ENCODE measurements around the gene CBLC.
"Not testable (repeated sequence)": the region's sequence is repeated elsewhere in the genome, so short reads cannot be mapped to it uniquely, and the experiment has no call there.

CBLC gene

DNA sequence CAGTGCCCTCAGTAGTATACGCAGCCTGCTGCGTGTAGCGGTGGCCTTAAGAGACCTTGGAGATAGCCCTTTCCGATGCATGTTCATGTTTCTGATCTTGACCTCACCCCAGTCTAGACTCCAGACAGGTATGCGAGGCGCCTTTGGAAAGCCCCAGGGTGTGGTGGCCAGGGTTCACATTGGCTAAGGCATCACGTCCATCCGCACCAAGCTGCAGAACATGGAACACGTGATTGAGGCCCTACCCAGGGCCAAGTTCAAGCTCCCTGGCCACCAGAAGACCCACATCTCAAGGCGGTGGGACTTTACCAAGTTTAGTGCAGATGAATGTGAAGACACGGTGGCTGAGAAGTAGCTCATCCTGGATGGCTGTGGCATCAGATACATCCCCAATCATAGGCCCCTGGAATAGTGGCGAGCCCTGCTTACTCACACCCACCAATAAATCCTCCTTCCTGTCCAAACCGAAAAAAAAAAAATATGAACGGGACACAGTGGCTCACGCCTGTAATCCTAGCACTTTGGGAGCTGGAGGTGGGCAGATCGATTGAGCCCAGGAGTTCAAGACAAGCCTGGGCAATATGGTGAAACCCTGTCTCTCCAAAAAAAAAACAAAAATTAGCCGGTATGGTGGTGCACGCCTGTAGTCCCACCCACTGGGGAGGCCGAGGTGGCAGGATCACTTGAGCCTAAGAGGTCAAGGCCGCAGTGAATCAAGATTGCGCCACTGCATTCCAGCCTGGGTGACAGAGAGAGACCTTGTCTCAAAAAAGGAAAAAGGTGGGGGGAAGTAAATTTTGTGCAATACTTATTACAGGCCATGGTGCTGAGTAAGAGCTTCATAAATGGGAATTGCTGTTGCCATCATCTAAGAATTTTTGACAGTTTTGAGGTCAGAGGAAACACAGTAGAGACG lies 12.4 kb upstream of the CBLC start:
- DNase-seq, result peak; percentile 83 to 94 (median 90)

- no peak for DNase-seq
Observed at GRCh38 chr19:44765949-44766335, 11.7 kb upstream of the CBLC start.

GRCh38 chr19:44767295-44768180 lies 10.2 kb upstream of the CBLC start:
- peak; percentile 86 to 94 (median 92) for DNase-seq

GRCh38 chr19:44770550-44771257 lies 7.0 kb upstream of the CBLC start:
- DNase-seq, result peak; percentile 98 to 99 (median 99)

DNA sequence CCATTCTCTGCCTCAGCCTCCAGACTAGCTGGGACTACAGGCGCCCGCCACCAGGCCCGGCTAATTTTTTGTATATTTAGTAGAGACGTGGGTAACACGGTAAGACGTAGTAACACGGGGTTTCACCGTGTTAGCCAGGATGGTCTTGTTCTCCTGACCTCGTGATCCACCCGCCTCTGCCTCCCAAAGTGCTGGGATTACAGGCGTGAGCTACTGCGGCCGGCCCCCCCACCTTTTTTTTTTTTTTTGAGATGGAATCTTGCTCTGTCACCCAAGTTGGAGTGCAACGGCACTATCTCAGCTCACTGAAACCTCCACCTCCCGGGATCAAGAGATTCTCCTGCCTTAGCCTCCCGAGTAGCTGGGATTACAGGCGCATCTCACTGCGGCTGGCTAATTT lies 5.5 kb upstream of the CBLC start:
- not testable (repeated sequence) for DNase-seq

DNA sequence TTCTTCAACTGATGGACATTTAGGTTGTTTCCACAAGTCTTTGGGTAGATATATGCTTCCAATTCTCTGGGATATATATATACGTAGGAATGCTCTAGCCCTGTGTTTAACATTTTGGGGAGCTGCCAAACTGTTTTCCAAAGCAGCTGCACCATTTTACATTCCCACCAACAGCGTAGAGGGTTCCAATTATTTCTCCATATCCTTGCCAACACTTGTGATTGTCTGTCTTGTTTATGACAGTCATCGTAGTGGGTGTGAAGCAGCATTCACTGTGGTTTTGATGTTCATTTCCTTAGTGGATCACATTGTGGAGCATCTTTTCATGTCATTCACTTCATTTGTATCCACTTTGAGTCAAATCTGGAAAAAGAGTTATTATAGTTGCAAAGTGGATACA lies 4.7 kb upstream of the CBLC start:
- no peak for DNase-seq

- no peak for DNase-seq
Observed at GRCh38 chr19:44775676-44776240, 1.9 kb upstream of the CBLC start.

DNA sequence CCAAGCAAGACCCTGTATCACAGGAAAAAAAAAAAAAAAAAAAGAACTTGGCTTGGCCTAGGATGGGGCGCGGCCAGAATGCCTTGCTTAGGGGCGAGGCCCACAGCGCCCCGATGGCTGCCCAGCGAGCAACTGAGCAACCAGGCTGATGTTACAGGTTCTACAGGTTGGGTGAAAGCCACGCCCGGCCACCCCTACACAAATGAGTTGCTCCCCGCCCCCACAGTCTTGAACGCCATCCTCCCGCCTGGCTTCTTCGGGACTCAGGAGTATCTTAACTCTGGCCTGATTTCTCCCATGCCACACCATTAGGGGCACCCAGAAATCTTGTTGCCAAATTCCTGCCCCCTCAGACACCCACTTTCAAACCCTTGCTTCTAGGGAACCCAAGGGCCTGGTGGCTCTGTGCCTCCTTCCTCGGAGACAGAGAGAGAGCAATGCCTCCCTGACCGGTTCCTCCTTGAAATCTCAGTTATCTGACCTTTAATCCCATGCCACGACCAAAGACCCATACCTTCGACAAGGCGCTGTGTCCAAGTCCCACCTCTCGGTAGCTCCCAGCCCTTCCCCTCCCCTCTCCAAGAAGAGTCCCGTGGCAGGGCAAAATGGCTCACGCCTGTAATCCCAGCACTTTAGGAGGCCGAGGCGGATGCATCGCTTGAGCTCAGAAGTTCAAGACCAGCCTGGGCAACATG lies 1.1 kb upstream of the CBLC start:
- no peak for DNase-seq

- DNase-seq, result no peak
Observed at GRCh38 chr19:44779150-44779549, 1.5 kb downstream of the CBLC start.

DNA sequence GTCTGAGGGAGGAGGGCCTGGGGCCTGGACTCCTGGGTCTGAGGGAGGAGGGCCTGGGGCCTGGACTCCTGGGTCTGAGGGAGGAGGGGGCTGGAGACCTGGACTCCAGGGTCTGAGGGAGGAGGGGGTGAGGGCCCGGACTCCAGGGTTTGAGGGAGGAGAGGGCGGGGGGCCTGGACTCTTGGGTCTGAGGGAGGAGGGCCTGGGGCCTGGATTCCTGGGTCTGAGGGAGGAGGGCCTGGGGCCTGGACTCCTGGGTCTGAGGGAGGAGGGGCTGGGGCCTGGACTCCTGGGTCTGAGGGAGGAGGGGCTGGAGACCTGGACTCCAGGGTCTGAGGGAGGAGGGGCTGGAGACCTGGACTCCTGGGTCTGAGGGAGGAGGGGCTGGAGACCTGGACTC lies 4.0 kb downstream of the CBLC start:
- not testable (repeated sequence) for DNase-seq

DNA sequence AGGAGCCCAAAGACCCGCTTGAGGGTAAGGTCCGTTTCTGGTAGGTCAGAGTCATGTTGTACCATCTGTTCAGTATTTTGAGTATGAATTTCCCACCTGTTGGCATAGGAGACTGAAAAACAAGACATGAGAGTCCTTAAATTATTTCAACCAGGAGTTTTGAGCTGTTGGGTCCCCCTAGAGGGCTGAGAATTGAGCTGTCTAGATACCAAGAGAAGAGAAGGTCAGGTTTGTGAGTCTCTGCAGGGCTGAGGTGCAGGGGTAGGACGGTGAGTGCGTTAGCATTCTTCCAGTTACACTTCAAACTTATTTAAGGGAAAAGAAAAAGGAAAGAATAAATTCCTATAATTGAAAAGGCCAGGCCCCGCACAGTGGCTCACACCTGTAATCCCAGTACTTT lies 5.0 kb downstream of the CBLC start:
- no peak for DNase-seq

DNA sequence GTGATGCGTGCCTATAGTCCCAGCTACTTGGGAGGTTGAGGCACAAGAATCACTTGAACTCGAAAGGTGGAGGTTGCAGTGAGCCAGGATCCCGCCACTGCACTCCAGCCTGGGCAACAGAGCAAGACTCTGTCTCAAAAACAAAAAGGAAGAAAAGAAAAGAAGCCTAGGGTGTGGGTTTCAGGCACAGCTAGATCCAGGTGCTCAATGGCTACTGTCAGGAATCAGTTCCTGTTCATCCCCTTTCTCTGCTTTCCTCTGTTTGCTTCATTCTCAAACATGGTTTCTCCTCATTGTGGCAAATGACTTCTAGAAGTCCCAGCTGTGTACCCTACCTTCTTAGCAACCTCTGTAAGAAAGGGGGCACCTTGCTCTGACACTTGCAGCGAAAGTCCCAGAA lies 5.9 kb downstream of the CBLC start:
- DNase-seq, result no peak

DNA sequence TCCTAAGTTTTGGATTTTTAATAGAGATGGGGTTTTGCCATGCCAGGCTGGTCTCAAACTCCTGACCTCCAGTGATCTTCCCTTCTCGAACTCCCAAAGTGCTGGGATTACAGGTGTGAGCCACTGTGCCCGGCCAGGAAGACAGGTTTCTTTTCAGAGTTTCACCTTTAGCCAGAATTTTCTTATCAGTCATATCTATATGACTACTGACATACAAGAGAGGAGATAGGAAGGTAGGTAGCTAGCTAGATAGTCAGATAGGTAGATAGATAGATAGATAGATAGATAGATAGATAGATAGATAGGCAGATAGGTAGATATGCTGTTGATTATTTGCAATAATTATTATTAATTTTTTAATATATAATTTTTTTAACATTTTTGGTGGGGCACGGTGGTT lies 7.6 kb downstream of the CBLC start:
- DNase-seq, result no peak

- DNase-seq, result no peak
Observed at GRCh38 chr19:44785993-44786392, 8.3 kb downstream of the CBLC start.

- DNase-seq, result no peak
Observed at GRCh38 chr19:44788971-44789370, 11.3 kb downstream of the CBLC start.

DNA sequence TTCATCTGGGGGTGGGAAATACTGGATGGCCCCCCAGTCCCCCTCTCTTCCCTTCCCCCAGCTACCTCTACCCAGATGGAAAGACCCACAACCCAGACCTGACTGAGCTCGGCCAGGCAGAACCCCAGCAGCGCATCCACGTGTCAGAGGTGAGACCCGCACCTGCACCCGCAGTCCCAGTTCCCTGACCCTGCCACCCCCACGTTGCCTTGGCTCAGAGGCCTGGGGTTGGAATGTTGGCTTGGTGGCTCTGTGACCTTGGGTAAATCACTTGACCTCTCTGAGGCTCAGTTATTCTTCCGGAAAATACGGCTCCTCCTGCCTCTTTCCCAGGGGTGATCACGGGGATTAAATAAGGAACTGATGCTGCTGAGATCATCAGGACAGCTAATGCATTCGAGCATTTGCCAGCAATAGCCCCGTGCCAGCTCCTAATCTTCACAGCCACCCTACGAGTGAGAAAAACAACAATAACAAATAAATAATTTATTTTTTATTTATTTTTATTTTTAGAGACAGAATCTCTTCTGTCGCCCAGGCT lies 12.3 kb downstream of the CBLC start:
- peak; percentile 11 to 59 (median 50) for DNase-seq

DNA sequence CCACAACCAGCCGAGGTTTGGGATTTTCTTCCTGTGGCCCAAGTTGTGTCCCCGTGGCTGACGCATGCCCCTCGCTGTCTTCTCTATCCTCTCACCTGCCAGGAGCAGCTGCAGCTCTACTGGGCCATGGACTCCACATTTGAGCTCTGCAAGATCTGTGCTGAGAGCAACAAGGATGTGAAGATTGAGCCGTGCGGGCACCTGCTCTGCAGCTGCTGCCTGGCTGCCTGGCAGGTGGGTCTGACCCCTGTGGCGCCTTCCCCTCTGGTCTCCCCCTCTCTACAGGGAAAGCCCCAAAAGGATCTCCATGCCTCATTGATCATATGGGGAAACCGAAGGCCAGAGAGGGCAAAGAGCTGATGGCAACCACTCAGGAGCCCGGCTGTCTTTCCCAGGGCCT lies 14.6 kb downstream of the CBLC start:
- no peak for DNase-seq

GRCh38 chr19:44794610-44795009 lies 16.9 kb downstream of the CBLC start:
- DNase-seq, result no peak

DNA sequence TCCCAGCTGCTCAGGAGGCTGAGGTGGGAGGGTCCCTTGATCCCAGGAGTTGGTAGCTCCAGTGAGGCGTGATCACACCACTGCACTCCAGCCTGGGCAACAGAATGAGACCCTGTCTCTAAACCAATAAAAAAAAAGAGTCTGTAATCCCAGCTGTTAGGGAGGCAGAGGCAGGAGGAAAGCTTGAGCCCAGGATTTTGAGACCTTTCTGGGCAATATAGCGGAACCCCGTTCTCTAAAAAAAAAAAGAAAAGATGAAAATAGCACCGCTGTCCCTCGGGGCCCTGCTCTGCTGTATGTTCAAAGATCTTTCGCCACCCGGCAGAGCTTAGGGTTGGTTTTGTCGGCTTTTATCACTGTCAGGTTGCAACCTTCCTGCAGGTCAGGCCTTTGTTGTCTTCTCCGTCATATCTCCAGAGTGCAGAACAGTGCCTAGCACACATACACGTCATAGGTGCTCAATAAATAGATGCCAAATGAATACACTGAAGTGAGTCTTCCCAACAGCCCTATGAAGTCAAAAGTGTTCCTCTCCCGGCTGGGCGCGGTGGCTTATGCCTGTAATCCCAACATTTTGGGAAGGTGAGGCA lies 17.8 kb downstream of the CBLC start:
- DNase-seq, result no peak

DNA sequence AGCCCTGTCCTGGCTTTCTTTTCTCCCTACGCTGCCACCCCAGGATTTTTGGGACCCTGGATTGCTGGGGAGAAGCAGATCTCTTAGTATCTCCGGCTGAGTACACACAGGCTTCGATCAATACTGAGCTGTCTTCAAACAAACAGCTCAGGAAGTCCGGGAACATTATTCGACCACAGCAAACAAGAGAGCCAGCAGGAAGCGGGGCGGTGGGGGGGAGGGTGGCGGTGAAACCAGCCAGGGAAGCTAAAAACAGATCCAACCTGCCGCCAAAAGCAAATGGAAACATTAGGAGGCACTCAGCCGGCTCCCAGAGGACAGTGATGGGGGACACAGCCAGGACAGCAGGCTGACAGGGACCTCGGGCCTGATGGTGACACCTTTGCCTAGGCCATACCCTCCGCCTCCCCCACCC lies 19.0 kb downstream of the CBLC start:
- no peak for DNase-seq

GRCh38 chr19:44799627-44800346 lies 22.1 kb downstream of the CBLC start:
- DNase-seq, result no peak
